Activated T-cell treated with anti-CD3 and anti-CD28 coated beads, Interleukin-2, amount 50 U/mL, for 24 hours (primary cell): ENCODE results near the gene CSK.
"Not testable (repeated sequence)": the region's sequence is repeated elsewhere in the genome, so short reads cannot be mapped to it uniquely, and the experiment has no call there.

Source experiments
- DNase-seq: peaks from one replicate; pipeline ENCODE4 v3.0.0-alpha.2; 2020
- H3K27ac Mint-ChIP-seq: 2 replicates; pipeline ENCODE4 v1.8.0; 2020; ENCODE audit warnings: mild to moderate bottlenecking, mixed read lengths
- H3K27me3 Mint-ChIP-seq: 2 replicates; pipeline ENCODE4 v1.8.0; 2020; ENCODE audit warnings: mixed read lengths
- H3K36me3 Mint-ChIP-seq: 2 replicates; pipeline ENCODE4 v1.8.0; 2020; ENCODE audit warnings: low read depth, mixed read lengths
- H3K4me1 Mint-ChIP-seq: 2 replicates; pipeline ENCODE4 v1.8.0; 2020; ENCODE audit warnings: low read depth, mixed read lengths
- H3K4me3 Mint-ChIP-seq: 2 replicates; pipeline ENCODE4 v1.8.0; 2020; ENCODE audit warnings: mild to moderate bottlenecking, moderate library complexity, mixed read lengths
- H3K9me3 Mint-ChIP-seq: 2 replicates; pipeline ENCODE4 v1.8.0; 2020; ENCODE audit warnings: mixed read lengths

The CSK gene

DNA sequence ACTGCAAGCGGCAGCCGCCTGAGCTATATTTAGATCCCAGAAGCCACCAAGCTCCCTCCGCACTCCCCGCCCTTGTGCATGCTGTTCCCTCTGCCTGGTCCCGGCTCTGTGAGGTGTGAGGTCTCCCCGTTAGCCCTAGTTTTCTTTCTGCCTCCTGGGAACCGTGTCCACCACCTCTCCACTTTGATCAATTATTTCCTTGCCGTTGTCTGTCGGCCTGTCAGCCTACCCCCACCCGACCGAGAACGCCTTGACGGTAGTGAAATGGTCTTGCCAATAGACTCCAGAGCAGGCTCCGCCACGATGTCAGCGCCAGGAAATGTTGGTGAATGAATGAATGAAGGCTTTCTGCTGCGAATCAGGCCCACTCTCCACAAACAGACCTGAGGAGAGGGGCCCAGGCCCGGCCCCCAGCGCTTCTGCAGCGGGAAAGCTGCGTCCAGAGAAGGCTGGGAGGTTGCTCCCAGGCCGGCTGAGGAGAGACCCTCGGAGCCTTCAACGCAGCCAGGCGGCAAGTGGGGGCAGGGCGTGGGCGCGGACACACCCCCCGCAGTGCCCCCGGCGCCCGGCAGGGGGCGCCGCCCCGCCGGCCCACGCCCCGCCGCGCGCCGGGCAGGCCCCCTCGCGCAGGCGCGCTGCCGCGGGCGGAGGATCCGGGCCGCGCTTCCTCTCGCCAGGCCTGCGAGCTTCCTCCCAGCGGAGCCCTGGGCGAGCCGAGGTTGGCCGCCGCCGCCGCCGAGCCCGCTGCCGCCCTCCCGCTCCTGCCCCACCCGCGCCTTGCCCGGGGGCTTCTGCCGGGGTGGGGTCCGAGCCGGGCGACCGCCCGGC lies at the start of gene CSK:
Gene CSK (plus strand): TSS at position 650 of the 828 bp plus-strand sequence. CDS start 16,218 bp downstream, outside the sequence.
- Mint-ChIP-seq H3K9me3 (no peaks in the 10 kb centered on the region), H3K4me1 (peaks cover 69% of the 10 kb centered on the region), H3K4me3 (peak within 1 kb of the TSS; percentile 97), H3K27me3 (no peaks in the 10 kb centered on the region), H3K27ac (peak within 1 kb of the TSS; percentile 99), H3K36me3 (peaks cover 47% of the 10 kb centered on the region)
- DNase-seq: peak; percentile 86

DNA sequence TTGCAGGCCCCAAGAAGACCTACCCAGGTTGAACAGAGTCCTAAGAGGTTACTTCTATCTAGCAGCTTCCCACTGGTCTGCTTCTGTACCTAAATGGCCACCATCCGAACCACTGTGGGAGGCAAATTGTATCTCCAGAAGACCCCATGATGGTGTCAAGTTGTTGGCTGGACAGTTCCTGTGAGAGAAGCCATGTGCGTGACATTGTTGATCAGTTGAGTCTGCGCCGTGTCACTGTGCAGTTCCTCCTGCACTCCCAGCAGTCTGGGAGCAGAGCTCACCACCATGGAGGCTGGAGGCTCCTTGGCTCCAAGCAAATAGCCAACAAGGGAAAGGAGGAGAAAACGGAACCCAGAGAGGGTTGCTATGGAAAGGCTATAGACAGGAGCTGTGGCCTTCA lies 49.0 kb upstream of the CSK start:
- H3K27ac Mint-ChIP-seq: no peak overlapping the region
- no peak overlapping the region for H3K4me3 Mint-ChIP-seq
- no peaks in the 10 kb centered on the region for H3K36me3 Mint-ChIP-seq
- H3K27me3 Mint-ChIP-seq: peaks cover 47% of the 10 kb centered on the region
- H3K9me3 Mint-ChIP-seq: peaks cover 4% of the 10 kb centered on the region
- H3K4me1 Mint-ChIP-seq: peaks cover 2% of the 10 kb centered on the region
- no peak for DNase-seq

- H3K4me3 Mint-ChIP-seq: no peak overlapping the region
- no peak overlapping the region for H3K27ac Mint-ChIP-seq
- H3K9me3 Mint-ChIP-seq: peaks cover 8% of the 10 kb centered on the region
- no peaks in the 10 kb centered on the region for H3K36me3 Mint-ChIP-seq
- peaks cover 6% of the 10 kb centered on the region for H3K4me1 Mint-ChIP-seq
- DNase-seq: no peak
- H3K27me3 Mint-ChIP-seq: peaks cover 44% of the 10 kb centered on the region
These were observed 48.6 kb upstream of the CSK start for GRCh38 chr15:74733269-74733668.

DNA sequence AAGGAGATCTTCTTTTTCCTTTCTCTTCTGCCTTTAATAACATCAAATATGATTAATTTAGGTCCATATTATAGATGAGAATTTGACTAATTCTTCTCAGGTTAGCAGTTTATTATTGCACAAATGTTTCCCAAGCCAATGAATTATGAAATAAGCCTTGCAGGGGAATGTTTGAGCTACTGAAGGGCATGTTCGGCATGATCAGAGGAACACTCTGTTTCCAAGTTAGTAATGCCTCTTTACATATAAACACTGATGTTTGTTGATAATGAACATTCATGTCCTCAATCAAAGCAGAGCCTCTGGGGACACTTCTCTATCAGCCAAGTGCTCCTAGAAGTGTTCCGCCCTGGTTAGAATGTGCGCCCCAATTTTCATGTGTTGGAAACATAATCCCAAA lies 46.6 kb upstream of the CSK start:
- peaks cover 8% of the 10 kb centered on the region for H3K4me1 Mint-ChIP-seq
- no peak for DNase-seq
- H3K27me3 Mint-ChIP-seq: peaks cover 40% of the 10 kb centered on the region

DNA sequence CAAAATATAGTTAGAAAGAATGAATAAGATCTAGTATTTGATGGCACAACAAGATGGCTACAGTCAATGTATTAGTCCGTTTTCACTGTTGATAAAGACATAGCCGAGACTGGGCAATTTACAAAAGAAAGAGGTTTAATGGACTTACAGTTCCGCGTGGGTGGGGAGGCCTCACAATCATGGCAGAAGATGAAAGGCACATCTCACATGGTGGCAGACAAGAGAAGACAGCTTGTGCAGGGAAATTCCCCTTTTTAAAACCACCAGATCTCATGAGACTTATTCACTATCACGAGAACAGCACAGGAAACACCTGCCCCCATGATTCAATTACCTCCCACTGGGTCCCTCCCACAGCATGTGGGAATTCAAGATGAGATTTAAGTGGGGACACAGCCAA lies 43.6 kb upstream of the CSK start:
- H3K27me3 Mint-ChIP-seq: peaks cover 43% of the 10 kb centered on the region
- DNase-seq, H3K36me3 Mint-ChIP-seq, H3K27ac Mint-ChIP-seq, H3K4me1 Mint-ChIP-seq, H3K4me3 Mint-ChIP-seq: not testable (repeated sequence)
- H3K9me3 Mint-ChIP-seq: peaks cover 14% of the 10 kb centered on the region

More for the DNA sequence above, 46.6 kb upstream of the CSK start:
- H3K36me3 Mint-ChIP-seq: no peaks in the 10 kb centered on the region
- no peak overlapping the region for H3K27ac Mint-ChIP-seq
- H3K4me3 Mint-ChIP-seq: no peak overlapping the region
- H3K9me3 Mint-ChIP-seq: peaks cover 10% of the 10 kb centered on the region

DNA sequence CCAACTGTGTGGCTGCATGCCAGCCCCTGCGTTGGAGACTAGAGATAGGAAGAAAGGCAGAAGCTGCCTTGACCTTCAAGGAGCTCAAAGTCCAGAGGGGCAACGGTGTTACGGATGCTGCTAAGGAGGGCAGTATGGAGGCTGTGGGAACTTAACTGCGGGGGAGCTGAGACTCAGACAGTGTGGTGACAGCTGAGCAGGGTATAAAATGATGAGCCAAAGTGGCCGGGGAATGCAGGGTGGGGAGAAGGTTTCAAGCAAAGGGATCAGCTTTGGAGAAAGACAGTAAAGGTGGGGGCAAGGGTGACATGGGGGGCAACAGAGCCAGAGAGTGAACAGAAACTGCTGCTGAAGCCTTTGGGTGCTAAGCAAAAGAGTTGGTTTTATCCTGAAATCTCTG lies 39.5 kb upstream of the CSK start:
- Mint-ChIP-seq H3K9me3 (peaks cover 12% of the 10 kb centered on the region), H3K27me3 (peaks cover 14% of the 10 kb centered on the region), H3K36me3 (no peaks in the 10 kb centered on the region), H3K4me1 (peaks cover 6% of the 10 kb centered on the region), H3K4me3 (no peak overlapping the region), H3K27ac (no peak overlapping the region)
- DNase-seq: no peak

DNA sequence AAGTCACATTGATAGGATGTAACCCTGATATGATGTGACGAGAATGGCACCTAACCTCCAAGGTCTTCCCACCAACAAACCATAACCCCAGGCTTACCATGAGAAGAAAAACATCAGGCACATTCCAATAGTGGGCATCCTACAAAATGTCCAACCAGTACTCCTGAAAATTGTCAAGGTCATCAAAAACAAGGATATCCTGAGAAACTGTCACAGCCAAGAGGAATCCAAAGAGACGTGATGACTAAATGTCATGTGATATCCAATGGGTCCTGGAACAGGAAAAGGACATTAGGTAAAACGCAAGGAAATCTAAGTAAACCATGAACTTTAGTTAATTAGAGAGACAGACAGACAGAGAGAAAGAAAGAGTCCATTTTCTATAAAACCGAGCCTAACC lies 35.5 kb upstream of the CSK start:
- DNase-seq: no peak
- Mint-ChIP-seq H3K4me1 (no peaks in the 10 kb centered on the region), H3K27ac (no peak overlapping the region), H3K9me3 (peaks cover 5% of the 10 kb centered on the region), H3K27me3 (peaks cover 5% of the 10 kb centered on the region), H3K36me3 (no peaks in the 10 kb centered on the region), H3K4me3 (no peak overlapping the region)

- H3K36me3 Mint-ChIP-seq: no peaks in the 10 kb centered on the region
- no peak for DNase-seq
- H3K27me3 Mint-ChIP-seq: no peaks in the 10 kb centered on the region
- H3K4me3 Mint-ChIP-seq: no peak within 1 kb of the TSS
- H3K4me1 Mint-ChIP-seq: no peaks in the 10 kb centered on the region
- no peak within 1 kb of the TSS for H3K27ac Mint-ChIP-seq
- no peaks in the 10 kb centered on the region for H3K9me3 Mint-ChIP-seq
These were observed 33.4 kb upstream of the CSK start, which contains the start of gene CYP1A2 for GRCh38 chr15:74748322-74748946. Gene CYP1A2 (plus strand): TSS chr15:74748845. CDS start chr15:74749739, 894 bp downstream.

DNA sequence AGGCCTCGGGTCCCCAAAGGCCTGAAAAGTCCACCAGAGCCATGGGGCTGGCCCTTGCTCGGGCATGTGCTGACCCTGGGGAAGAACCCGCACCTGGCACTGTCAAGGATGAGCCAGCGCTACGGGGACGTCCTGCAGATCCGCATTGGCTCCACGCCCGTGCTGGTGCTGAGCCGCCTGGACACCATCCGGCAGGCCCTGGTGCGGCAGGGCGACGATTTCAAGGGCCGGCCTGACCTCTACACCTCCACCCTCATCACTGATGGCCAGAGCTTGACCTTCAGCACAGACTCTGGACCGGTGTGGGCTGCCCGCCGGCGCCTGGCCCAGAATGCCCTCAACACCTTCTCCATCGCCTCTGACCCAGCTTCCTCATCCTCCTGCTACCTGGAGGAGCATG lies 32.0 kb upstream of the CSK start:
- no peaks in the 10 kb centered on the region for H3K4me1 Mint-ChIP-seq
- H3K27me3 Mint-ChIP-seq: no peaks in the 10 kb centered on the region
- no peaks in the 10 kb centered on the region for H3K9me3 Mint-ChIP-seq
- H3K27ac Mint-ChIP-seq: no peak overlapping the region
- DNase-seq: no peak
- H3K36me3 Mint-ChIP-seq: no peaks in the 10 kb centered on the region
- H3K4me3 Mint-ChIP-seq: no peak overlapping the region

GRCh38 chr15:74750751-74751150 lies 31.1 kb upstream of the CSK start:
- DNase-seq: no peak
- no peaks in the 10 kb centered on the region for H3K4me1 Mint-ChIP-seq
- H3K36me3 Mint-ChIP-seq: no peaks in the 10 kb centered on the region
- H3K27ac Mint-ChIP-seq: no peak overlapping the region
- H3K9me3 Mint-ChIP-seq: no peaks in the 10 kb centered on the region
- no peak overlapping the region for H3K4me3 Mint-ChIP-seq
- no peaks in the 10 kb centered on the region for H3K27me3 Mint-ChIP-seq

GRCh38 chr15:74752011-74752410 lies 29.9 kb upstream of the CSK start:
- H3K4me1 Mint-ChIP-seq: no peaks in the 10 kb centered on the region
- no peaks in the 10 kb centered on the region for H3K27me3 Mint-ChIP-seq
- H3K9me3 Mint-ChIP-seq: no peaks in the 10 kb centered on the region
- H3K27ac Mint-ChIP-seq: no peak overlapping the region
- no peaks in the 10 kb centered on the region for H3K36me3 Mint-ChIP-seq
- no peak for DNase-seq
- H3K4me3 Mint-ChIP-seq: no peak overlapping the region

- Mint-ChIP-seq H3K4me3 (no peak overlapping the region), H3K27me3 (no peaks in the 10 kb centered on the region), H3K9me3 (no peaks in the 10 kb centered on the region), H3K36me3 (no peaks in the 10 kb centered on the region), H3K27ac (no peak overlapping the region), H3K4me1 (no peaks in the 10 kb centered on the region)
- DNase-seq: no peak
These were observed 29.3 kb upstream of the CSK start for GRCh38 chr15:74752531-74752930.

DNA sequence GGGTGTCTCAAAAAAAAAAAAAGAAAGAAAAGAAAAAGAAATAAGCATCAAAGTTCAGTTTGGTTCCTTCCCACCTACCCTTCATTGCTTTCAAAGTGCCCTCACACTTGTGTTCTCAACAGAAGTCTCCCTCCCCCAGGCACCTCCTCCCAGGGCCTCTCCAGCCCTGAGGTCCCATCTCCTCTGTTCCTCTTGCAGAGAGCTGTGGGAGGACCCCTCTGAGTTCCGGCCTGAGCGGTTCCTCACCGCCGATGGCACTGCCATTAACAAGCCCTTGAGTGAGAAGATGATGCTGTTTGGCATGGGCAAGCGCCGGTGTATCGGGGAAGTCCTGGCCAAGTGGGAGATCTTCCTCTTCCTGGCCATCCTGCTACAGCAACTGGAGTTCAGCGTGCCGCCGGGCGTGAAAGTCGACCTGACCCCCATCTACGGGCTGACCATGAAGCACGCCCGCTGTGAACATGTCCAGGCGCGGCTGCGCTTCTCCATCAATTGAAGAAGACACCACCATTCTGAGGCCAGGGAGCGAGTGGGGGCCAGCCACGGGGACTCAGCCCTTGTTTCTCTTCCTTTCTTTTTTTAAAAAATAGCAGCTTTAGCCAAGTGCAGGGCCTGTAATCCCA lies 27.2 kb upstream of the CSK start:
- Mint-ChIP-seq H3K9me3 (no peaks in the 10 kb centered on the region), H3K4me1 (no peaks in the 10 kb centered on the region)

DNA sequence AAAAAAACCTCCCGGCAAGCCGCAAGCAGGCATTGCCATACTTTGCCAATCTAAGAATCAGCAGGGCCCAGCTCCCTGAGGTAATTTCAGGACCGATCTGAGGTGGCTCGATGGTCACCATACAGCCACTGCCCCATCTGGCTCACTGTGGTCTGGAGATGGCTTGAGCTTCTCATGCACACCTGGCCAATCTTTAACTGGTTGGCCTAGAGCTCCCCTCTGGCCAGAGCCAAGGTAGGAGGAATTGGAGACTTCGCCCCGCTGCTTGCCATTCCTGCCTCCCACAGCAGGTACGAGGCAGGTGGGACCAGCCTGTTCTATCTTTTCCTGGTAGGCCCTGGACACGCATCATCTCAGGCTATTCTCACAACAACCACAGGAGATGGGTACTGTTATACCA lies 23.1 kb upstream of the CSK start:
- peaks cover 6% of the 10 kb centered on the region for H3K27me3 Mint-ChIP-seq
- H3K27ac Mint-ChIP-seq: no peak overlapping the region
- no peaks in the 10 kb centered on the region for H3K36me3 Mint-ChIP-seq
- no peaks in the 10 kb centered on the region for H3K9me3 Mint-ChIP-seq
- peaks cover 2% of the 10 kb centered on the region for H3K4me1 Mint-ChIP-seq
- no peak overlapping the region for H3K4me3 Mint-ChIP-seq
- DNase-seq: no peak

More for the DNA sequence above, 27.2 kb upstream of the CSK start:
- Mint-ChIP-seq H3K27me3 (no peaks in the 10 kb centered on the region), H3K27ac (no peak overlapping the region), H3K36me3 (no peaks in the 10 kb centered on the region), H3K4me3 (no peak overlapping the region)
- no peak for DNase-seq

- Mint-ChIP-seq H3K4me3 (no peak overlapping the region), H3K36me3 (no peaks in the 10 kb centered on the region), H3K27me3 (peaks cover 6% of the 10 kb centered on the region), H3K27ac (peak overlapping the region; percentile 71), H3K4me1 (peaks cover 2% of the 10 kb centered on the region), H3K9me3 (no peaks in the 10 kb centered on the region)
- DNase-seq: no peak
These were observed 19.1 kb upstream of the CSK start for GRCh38 chr15:74762791-74763150.
